ENCODE results near the gene NOC4L. TPM values are rescaled to one million over a fixed set of nuclear protein-coding genes. Genes with fewer than 3 reads are reported as not detected.

NOC4L gene
- polyA plus RNA-seq, 1 donor = 9.8 TPM

DNA sequence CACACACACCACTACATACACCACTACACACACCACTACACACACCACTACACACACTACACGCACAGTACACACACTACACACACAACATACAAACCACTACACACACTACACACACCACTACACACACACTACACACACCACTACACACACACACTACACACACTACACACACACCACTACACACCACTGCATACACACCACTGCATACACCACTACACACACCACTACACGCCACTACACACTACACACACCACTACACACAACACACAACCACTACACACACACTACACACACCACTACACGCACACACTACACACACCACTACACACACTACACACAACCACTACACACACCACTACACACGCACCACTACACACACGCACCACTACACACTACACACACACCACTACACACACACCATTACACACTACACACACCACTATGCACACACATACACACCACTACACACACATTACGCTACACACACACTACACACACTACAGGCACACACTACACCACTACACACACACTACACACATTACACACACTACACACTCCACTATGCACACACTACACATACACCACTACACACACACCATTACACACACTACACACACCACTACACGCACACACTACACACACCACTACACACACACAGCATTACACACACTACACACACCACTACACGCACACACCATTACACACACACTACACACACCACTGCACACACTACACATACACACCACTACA, 12.5 kb downstream of the NOC4L start:
- no peak for DNase-seq (ENCODE audit: low read depth)

DNA sequence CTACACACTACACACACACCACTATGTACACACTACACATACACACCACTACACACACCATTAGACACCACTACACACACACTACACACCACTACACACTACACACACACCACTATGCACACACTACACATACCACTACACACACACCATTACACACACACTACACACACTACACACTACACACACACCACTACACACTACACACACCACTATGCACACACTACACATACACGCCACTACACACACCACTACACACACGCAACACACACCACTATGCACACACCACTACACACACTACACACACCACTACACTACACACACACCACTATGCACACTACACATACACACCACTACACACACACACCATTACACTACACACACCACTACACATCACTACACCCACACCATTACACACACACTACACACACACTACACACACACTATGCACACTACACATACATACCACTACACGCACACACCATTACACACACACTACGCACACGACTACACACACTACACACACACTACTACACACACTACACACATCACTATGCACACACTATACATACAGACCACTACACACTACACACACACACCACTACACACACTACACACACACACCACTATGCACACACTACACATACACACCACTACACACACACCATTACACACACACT, 13.6 kb downstream of the NOC4L start:
- DNase-seq (ENCODE audit: low read depth) = no peak

DNA sequence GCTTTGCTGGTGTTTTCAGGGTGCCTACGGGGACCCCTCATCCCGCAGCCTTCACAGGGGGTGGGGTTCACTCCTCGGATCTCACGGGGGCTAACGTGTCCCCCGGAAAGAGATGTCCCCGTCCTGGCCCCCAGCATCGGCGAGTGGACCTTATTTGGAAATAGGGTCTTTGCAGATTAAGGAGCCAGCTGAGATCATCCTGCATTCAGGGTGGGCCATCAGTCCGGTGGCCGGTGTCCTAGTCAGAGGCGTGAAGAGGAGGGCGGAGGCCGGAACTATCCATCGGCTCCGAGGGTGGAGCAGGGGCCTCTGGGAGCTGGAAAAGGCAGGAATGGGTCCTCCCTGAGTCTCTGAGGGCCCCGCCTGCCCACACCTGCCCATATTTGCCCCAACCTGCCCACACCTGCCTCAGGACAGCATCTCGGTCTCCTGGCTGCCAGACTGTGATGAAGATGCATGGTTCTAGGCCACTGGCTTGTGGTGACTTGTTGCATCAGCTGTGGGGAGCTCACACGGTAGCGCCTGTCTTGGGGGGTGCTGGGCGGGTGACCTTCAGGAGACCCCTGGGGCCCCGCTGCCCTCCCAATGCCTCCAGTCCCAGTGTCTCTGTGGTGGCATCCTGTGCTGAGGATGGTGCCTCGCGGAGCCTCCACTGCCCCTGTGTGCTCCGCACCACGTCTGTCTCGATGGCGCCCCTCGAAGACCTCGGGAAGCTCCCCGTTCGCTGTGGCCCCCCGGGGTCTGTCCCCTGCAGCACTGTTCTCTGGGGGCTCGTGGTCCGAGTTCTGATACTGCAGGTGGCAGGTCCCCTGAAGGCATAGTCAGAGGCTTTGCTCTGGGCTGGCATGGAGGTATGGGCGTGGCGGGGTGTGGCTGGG, 14.7 kb downstream of the NOC4L start:
- DNase-seq (ENCODE audit: low read depth) = no peak

DNA sequence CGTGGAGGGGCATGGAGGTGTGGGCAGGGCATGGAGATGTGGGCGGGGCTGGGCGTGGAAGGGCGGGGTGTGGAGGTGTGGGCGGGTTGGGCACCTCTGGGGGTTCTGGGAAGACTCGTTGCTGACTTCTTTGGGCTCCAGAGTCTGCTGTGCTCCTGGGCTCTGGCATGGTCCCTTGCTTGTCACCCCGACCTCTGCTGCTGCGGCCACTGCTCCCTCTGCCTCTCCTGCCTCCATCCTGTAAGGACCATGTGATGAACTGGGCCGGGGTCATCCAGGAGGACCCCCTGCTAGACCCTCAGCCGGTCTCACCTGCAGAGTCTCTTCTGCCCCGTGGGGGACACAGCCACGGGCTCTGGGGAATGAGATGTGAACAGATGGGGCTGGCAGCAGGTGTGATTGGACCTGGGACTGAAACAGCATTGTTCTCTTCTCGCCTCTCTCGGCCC, 15.3 kb downstream of the NOC4L start:
- no peak for DNase-seq (ENCODE audit: low read depth)

DNA sequence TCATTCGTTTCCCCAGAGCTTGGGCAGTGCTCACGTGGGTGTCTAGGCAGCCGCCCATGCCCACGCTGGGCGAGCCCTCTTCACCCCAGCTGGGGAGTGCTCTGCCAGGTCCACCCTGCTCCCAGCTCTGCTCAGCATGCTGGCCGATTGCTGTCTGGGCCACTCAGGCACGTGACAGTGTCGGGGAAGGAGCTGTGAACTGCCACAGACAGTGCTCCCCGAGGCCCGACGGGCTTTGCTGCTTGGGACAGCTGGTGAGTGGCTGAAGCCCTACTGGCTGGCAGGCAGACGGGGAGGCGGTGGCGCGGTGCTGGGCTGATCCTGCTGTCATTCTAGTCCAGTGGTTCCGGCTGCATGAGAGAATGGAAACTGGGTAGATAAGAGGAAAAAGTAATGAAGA, 15.8 kb downstream of the NOC4L start:
- no peak for DNase-seq (ENCODE audit: low read depth)

DNA sequence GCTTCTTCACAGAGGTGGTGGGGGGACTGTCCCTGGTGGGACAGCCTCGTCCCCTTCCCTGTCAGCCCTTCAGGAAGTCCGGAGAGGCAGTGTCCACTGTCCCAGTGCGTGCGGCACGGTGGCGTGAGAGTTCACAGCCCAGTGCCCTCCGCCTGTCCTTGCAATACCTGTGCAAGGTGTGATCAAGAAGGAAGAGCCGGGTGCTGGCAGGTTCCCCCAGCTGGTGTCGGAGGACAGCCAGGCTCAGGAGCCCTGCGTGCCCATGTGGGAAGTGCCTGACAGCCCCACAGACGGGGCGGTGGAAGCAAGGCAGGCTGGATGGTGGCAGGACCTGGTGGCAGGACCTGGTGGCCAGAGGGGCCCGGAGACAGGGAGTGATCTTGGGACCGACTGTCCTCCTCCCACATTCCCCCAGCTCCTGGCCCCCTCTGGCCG, 16.4 kb downstream of the NOC4L start:
- no peak for DNase-seq (ENCODE audit: low read depth)

DNA sequence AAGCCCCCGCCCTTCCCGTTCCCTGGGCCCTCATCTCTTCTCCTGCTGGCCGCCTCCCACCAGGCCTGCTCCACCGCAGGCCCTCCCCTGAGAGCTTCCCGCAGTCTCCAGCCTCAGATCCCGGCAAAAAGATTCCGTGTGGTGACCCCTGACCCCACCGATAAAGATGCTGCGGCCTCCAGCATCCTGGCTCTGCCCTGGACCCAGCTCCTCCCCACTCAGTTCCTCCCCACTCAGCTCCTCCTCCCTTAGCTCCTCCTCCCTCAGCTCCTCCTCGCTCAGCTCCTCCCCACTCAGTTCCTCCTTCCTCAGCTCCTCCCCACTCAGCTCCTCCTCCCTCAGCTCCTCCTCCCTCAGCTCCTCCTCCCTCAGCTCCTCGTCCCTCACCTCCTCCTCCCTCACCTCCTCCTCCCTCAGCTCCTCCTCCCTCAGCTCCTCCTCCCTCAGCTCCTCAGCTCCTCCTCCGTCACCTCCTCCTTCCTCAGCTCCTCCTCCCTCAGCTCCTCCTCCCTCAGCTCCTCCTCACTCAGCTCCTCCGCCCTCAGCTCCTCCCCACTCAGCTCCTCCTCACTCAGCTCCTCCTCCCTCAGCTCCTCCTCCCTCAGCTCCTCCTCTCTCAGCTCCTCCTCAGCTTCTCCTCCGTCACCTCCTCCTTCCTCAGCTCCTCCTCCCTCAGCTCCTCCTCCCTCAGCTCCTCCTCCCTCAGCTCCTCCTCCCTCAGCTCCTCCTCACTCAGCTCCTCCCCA, 17.0 kb downstream of the NOC4L start:
- DNase-seq (ENCODE audit: low read depth) = no peak

DNA sequence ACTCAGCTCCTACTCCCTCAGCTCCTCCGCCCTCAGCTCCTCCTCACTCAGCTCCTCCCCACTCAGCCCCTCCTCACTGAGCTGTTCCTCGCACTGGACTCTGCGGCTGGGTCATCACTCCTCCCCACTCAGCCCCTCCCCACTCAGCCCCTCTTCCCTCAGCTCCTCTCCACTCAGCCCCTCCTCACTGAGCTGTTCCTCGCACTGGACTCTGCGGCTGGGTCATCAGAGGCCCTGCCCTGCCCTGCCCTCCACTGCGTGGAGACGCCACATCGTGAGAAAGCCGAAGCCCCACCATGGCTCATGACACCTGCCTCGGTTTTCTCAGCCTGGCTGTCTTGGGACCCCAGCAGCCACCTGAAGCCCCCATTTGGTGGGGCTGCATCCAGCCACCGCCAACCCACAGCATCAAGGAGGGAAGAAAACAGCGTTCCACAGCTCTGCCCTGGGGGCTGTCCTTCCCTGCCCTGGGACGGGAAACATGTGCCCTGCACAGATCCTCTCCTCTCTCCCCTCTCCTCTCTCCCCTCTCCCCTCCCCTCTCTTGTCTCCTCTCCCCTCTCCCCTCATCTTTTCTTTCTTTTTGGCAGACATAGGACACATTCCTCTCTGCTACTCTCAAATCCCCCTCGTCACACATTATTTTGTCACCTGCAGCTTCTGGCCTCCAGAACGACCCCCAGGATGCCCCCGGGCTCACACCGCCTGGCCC, 17.7 kb downstream of the NOC4L start:
- no peak for DNase-seq (ENCODE audit: low read depth)

DNA sequence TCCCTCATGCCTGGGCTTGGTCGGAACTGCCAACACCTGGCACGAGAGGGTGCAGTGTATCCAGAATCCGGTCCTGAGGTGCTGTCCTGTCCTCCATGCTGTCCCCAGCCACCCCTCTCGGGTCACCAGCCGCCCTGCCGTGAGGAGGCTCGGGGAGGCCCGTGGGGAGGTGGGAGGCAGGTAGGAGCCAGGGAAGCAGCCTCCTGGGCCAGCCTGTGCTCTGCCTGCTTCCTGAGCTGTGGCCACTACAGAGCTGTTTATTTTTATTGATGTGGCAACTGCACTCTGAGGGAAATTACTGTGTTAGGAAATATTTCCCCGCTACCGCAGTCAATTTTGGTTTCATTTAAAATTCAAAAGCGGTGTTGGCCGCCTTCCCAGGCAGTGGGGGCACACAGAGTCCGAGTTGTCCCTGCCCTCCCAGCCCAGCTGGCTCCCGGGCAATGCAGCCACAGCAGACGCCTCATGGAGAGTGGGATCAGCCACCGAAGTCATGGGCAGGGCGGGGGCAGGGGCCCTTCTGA, 18.3 kb downstream of the NOC4L start:
- no peak for DNase-seq (ENCODE audit: low read depth)

DNA sequence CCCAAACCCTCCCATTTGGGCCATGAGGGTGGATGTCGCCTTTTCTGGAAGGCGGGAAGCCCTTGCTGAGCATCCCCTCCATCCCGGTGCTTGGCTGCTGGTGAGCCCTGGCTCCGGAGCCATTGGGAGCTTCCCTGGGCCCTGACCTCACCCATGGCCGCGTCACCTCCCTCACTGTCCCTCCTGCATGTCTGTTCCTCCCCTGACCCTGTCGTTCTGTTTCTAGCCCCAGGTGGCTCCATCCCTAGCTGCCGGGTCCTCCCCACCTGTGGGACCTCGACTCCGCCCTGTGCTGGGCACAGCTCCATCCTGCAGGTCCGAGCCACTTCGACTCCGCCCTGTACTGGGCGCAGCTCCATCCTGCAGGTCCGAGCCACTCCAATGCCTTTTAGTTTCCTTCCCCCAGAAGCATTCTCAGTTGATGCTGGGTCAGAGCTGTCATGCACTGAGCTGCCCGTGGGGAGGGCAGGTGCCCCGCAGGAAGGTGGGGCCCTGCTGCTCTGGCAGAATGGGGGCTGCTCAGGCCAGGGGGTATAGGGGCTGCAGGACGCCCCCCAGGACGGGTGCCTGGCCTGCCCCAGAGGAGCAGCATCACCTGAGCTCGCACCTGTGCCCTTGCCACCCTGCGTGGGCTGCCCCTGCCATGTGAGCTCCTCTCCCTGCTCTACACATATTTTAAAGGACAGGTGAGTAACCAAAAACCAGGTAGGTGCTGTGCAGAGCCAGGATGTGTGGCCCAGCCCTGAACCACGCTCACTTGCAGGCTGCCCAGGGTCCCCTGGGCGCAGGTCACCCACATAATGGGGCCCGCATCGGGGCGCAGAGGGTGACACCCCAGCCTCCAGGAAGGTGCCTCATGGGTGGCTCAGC, 19.0 kb downstream of the NOC4L start:
- no peak for DNase-seq (ENCODE audit: low read depth)

DNA sequence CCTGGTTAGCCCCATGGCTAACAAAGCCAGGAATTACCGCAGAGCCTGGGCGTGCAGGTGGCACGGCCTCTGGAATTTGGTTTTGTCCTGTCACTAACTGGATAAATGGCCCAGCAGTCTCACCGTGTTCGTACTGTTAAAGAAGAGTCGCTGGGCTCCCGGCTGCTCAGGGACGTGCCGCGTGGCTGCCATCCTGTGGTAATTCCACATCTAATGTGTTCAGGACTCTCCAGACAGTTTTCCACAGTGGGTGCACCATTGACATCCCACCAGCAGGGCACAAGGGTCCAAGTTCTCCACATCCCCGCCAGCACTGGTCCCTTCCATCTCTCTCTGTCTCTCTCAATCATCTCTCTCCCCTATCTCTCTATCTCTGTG, 19.6 kb downstream of the NOC4L start:
- DNase-seq (ENCODE audit: low read depth) = no peak

DNA sequence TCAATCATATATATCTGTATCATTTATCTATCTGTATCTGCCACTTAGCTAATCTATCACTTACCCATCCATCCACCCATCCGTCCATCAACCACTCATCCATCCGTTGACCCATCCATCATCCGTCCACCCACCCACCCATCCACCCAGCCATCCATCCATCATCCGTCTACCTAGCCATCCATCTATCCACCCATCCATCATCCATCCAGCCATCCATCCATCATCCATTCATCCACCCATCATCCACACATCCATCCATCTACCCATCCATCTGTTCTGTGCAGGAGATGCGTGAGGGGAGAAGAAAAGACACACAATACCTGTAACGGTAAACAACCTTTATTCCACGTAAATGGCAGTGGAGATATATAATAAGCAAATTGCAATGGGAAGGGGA, 20.2 kb downstream of the NOC4L start:
- no peak for DNase-seq (ENCODE audit: low read depth)

DNA sequence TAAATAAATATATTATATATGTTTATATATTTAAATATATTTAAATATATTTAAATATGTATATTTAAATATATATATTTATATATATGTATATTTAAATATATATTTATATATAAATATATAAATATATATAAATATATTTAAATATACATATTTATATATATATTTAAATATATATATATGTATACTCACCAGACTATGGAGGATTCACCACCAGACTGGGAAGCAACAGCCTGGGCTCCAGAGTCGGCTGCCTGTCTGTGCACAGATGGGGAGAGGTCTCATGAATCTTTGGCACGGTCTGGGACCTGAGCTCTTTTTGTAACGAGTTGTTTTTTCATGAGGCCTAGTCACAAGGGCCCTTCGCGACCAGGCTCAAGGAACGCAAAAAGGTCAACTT, 21.3 kb downstream of the NOC4L start:
- DNase-seq (ENCODE audit: low read depth) = no peak

DNA sequence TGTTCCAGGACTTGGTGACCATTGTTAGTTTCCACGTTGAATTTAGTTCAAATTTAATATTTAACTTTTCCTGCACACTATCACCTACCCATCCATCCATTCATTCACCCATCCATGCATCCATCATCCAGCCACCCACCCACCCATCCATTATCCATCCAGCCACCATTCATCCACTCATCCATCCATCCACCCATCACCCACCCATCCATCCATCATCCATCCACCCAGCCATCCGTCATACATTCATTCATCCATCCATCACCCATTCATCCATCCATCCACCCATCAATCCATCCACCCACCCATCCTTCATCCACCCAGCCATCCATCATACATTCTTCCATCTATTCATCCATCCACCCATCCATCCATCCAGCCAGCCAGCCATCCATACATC, 21.8 kb downstream of the NOC4L start:
- no peak for DNase-seq (ENCODE audit: low read depth)

DNA sequence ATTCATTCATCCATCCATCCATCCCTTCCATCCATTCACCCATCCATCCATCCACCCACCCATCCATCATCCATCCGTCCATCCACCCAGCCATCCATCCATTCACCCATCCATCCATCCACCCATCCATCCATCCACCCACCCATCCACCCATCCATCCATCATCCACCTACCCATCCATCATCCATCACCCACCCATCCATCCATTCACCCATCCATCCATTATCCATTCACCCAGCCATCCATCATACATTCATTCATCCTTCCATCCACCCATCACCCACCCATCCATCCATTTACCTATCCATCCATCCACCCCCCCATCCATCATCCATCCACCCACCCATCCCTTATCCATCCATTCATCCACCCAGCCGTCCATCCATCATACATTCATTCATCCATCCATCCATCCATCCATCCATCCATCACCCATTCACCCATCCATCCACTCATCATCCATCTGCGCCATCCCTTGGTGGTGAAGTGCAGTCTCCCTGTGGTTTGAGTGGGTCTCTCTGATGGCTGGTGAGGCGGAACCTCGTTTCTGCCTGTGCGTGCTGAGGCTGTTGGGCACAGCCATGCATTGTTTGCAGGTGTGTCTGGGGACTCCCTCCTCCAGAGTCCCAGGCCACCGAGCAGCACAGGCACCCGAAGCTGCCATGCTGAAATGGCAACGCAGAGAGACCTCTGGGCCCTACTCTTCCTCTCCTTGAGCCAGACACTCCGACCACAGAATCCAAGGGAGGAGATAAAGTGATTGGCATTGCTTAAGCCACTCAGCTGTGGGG, 22.7 kb downstream of the NOC4L start:
- no peak for DNase-seq (ENCODE audit: low read depth)

DNA sequence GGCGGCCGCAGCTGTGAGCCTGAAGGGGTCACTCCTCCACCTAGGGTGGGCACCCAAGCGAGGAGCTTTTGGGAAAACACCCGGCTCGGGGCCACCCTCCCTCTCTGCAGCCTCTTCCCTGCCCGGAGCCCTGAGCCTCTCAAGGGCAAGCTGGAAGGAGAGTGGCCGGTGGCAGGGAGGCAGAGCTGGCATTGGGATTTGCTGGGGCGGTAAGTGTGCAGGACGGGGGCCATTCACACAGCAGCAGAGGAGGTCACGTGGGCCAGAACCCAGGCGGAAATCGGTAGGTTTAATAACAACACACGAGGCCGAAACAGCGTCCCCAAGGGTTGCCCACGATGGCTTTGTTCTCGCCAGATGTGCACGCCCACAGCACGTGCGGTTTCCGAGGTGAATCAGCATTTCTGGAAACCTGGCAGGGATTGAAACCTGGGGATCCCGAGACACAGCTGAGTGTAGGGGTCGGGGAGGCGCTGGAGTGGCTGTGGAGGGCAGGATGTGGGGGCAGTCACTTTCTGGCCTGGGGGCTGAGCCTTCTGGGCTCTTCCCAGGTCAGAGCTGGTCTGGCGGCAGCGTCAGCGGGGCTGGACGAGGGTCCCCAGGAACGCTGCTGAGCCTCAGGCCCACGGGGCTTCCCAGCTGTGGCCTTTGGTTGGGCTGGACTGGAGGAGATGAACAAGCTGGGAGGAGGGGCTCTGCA, 23.5 kb downstream of the NOC4L start:
- no peak for DNase-seq (ENCODE audit: low read depth)

DNA sequence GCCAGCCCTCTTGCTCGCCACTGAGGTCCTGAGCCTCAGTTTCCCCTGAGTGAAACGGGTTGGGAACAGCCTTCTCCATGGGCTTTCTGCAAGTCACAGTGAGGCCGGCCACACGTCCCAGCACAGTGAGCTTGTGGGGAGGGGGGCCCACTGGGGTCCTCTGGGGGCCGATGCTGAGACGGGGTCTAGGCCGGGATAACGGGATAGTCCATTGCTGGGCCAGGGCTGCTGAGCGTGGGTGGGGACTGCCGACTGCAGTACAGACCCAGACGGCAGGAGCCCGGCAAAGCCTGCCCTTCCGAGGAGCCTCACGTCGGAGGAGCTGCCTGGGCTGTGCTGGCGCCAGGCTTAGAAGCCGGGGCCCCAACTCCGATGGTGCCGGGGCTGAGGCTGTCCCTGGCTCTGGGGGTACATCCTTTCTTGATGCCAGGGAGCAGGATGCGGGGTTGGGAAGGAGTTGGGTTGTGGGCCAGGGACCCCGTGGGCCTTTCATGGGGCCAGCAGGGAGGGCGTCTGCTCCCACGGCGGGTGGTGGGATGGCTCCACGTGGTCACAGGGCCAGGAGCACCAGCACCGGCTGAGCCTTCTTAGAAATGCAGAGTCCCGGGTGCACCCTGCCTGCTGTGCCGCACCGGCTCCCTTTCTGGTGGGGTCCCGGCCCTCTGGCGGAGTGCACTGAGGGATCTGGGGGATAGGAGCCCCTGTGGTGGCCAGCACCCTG, 24.2 kb downstream of the NOC4L start:
- no peak for DNase-seq (ENCODE audit: low read depth)

DNA sequence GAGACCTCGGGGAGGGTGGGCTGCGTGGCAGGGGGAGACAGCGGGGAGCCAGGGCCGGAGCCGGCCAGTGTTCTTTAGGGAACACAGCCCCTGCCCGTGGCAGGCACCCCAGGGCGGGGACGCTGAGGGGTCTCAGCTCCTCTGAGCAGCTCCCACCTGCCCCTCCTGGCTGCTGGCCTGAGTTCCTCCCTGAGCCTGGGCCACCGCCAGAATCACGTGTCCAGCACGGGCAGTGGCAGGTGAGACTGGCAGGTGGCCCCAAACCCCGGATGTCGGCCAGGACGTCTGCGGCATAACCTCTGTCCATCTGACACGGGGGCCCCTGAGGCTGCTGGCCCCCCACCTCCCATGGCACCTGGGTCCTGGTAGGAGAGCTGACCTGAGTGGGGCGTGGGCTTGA, 25.1 kb downstream of the NOC4L start:
- DNase-seq (ENCODE audit: low read depth) = no peak
